DMS 273 (cell line): ENCODE measurements around the gene COBL.
A peak's percentile ranks its signal among the peaks of the same experiment; 100 is the strongest.

Experiments used
- DNase-seq: peaks from one replicate; lab custom pipeline; 2025; ENCODE audit not compliant: unreplicated experiment; lab: John Stamatoyannopoulos, UW

The COBL gene

GRCh38 chr7:51278797-51279196 lies 37.8 kb downstream of the COBL start:
- DNase-seq = peak; percentile 93

- peak; percentile 34 for DNase-seq
Measured at GRCh38 chr7:51276967-51277366, 39.6 kb downstream of the COBL start.

GRCh38 chr7:51276091-51276605 lies 40.5 kb downstream of the COBL start:
- DNase-seq = no peak

- DNase-seq = no peak
Measured at GRCh38 chr7:51275532-51275931, 41.1 kb downstream of the COBL start.

GRCh38 chr7:51274955-51275354 lies 41.7 kb downstream of the COBL start:
- no peak for DNase-seq

- no peak for DNase-seq
Measured at GRCh38 chr7:51274001-51274400, 42.6 kb downstream of the COBL start.

- DNase-seq = no peak
Measured at GRCh38 chr7:51273360-51273759, 43.2 kb downstream of the COBL start.

GRCh38 chr7:51270965-51271364 lies 45.6 kb downstream of the COBL start:
- no peak for DNase-seq

- no peak for DNase-seq
Measured at GRCh38 chr7:51269911-51270310, 46.7 kb downstream of the COBL start.

GRCh38 chr7:51269321-51269720 lies 47.3 kb downstream of the COBL start:
- no peak for DNase-seq

- no peak for DNase-seq
Measured at GRCh38 chr7:51268859-51269258, 47.8 kb downstream of the COBL start.

GRCh38 chr7:51267169-51267568 lies 49.4 kb downstream of the COBL start:
- no peak for DNase-seq

- DNase-seq = no peak
Measured at GRCh38 chr7:51265066-51265907, 51.3 kb downstream of the COBL start.

GRCh38 chr7:51263631-51264484 lies 52.8 kb downstream of the COBL start:
- no peak for DNase-seq

GRCh38 chr7:51262796-51263531 lies 53.6 kb downstream of the COBL start:
- DNase-seq = no peak

GRCh38 chr7:51261950-51262795 lies 54.4 kb downstream of the COBL start:
- DNase-seq = peak; percentile 23

- DNase-seq = no peak
Measured at GRCh38 chr7:51261117-51261835, 55.3 kb downstream of the COBL start.

- DNase-seq = no peak
Measured at GRCh38 chr7:51260516-51260915, 56.1 kb downstream of the COBL start.

GRCh38 chr7:51259766-51260165 lies 56.8 kb downstream of the COBL start:
- DNase-seq = no peak

- no peak for DNase-seq
Measured at GRCh38 chr7:51256916-51257315, 59.7 kb downstream of the COBL start.
